GM19468 (cell line): ENCODE data around the gene ARMH1.
"Not testable (repeated sequence)": the region's sequence is repeated elsewhere in the genome, so short reads cannot be mapped to it uniquely, and the experiment has no call there.

ENCODE experiments used
- ATAC-seq: cut with Tn5 transposase; IDR thresholded peaks from one replicate; pipeline ENCODE4 v1.9.1; 2021; ENCODE audit warnings: mild to moderate bottlenecking, moderate library complexity, moderate number of reproducible peaks; ENCODE audit not compliant: unreplicated experiment; ENCODE audit errors: extremely low read depth

The ARMH1 gene

GRCh38 chr1:44717653-44718052 lies 43.1 kb downstream of the ARMH1 start:
- ATAC-seq: no peak

- no peak for ATAC-seq
Measured at GRCh38 chr1:44718091-44718490, 43.6 kb downstream of the ARMH1 start.

- no peak for ATAC-seq
Measured at GRCh38 chr1:44719318-44719717, 44.8 kb downstream of the ARMH1 start.

DNA sequence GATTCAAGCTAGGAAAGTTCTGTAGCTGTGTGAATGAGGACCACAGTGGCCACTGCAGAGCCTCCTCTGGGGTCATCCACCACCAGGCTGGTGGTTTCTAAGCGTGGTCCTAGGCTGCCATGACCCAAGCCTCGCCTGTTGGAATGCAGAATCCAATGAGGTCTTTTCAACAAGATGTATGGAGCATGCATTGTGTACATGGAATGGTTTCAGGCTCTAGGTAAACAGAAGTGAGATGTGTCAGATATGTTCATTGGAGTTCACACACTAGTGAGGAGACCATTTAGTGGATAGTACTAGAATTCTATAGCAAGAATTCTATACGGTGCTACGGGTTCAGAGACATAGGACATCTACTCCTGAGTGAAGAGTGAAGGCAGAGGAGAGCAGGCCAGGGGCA lies 45.8 kb downstream of the ARMH1 start:
- no peak for ATAC-seq

GRCh38 chr1:44721485-44722361 lies 47.2 kb downstream of the ARMH1 start:
- peak; percentile 48 for ATAC-seq

- ATAC-seq: no peak
Measured at GRCh38 chr1:44723064-44723463, 48.5 kb downstream of the ARMH1 start.

- ATAC-seq: no peak
Measured at GRCh38 chr1:44723496-44724295, 49.2 kb downstream of the ARMH1 start.

GRCh38 chr1:44724296-44724954 lies 49.9 kb downstream of the ARMH1 start:
- ATAC-seq: no peak

- no peak for ATAC-seq
Measured at GRCh38 chr1:44724955-44725698, 50.6 kb downstream of the ARMH1 start.

DNA sequence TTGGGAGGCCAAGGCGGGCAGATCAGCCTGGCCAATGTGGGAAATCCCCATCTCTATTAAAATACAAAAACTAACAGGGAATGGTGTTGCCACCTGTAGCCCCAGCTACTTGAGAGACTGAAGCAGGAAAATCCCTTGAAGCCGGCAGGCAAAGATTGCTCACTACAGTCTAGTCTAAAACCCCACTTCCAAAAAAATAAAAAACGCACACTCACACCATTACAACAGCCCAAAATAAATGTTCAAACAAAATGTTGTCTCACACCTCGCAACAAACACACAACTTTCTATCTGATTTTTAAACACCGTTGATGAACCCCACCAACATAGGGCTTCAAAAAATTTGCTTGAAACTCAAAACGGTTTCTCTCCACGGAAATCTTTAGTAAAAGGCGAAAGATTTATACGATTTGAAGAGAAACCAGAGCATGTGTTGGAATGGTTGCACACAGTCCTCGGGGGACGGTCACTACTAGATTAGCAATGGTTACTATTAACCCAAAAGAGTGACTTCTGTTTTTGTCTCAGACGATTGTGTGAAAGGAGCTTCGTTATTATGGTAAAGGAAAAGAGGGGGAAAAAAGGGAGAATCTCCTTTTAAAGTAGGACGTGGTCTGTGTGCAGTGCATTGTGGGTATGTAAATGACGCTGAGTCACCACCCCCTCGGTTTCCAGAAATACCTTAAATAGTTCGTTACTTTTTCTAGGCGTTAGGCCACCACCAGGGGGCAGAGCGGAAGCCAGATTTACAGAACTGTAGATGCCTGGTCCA lies 56.4 kb downstream of the ARMH1 start, which contains the start of gene RNU5D-1:
Gene RNU5D-1, minus strand, starts transcription at position 430 of the 772 bp plus-strand sequence.
- ATAC-seq: peak; percentile 57

GRCh38 chr1:44733365-44733764 lies 58.9 kb downstream of the ARMH1 start:
- ATAC-seq: no peak

DNA sequence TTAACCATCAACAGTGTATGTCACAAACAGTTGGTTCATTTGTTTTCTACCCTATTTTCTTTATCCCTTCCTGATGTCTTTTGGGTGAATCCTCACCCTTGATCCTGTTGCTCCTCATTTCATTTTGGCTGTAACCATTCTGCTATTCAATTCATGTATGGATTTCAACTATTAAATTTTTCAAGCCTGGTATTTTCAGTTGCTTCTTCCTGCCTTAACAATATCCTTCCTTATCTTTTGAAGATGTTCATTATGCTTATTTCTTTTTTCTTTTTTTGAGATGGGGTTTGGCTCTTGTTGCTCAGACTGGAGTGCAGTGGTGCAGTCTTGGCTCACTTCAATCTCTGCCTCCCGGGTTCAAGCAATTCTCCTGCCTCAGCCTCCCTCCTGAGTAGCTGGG lies 59.3 kb downstream of the ARMH1 start:
- no peak for ATAC-seq

- ATAC-seq: no peak
Measured at GRCh38 chr1:44735992-44736391, 61.5 kb downstream of the ARMH1 start.

DNA sequence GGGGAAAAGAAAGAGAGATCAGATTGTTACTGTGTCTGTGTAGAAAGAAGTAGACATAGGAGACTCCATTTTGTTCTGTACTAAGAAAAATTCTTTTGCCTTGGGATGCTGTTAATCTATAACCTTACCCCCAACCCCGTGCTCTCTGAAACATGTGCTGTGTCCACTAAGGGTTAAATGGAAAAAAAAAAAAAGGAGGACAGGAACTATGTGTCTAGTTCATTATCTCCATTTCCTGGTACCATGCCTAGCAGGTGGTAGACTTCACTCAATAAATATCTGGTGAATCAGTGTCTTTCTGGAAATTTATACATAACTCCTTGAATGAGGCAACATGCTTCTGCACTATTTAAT lies 64.4 kb downstream of the ARMH1 start:
- not testable (repeated sequence) for ATAC-seq

- peak; percentile 93 for ATAC-seq
Measured at GRCh38 chr1:44739307-44740178, 65.0 kb downstream of the ARMH1 start, which contains the start of gene KIF2C. KIF2C (plus strand) TSS chr1:44739837; CDS start chr1:44739933, 96 bp downstream.

- no peak for ATAC-seq
Measured at GRCh38 chr1:44740179-44740617, 65.7 kb downstream of the ARMH1 start.

DNA sequence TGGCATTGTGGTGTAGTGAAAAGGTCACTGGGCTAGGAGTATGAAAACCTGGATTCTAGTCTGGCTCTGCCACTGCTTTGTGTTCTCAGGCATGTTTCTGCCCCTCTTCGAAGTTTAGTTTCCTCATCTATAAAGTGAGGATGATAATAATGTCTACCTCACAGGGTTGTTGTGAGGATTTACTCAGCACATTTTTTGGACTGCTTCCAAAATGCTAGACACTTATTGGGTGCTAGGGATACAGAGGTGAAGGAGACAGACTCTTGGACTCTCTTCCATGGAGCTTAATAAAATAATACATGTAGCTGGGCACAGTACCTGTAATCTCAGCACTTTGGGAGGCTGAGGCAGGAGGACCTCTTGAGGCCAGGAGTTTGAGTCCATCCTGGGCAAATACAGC lies 68.7 kb downstream of the ARMH1 start:
- ATAC-seq: no peak

- no peak for ATAC-seq
Measured at GRCh38 chr1:44747878-44748277, 73.4 kb downstream of the ARMH1 start.
